Panc1 (cell line): ENCODE data around the gene CCDC107. TPM values are rescaled to one million over a fixed set of nuclear protein-coding genes. Genes with fewer than 3 reads are reported as not detected.

Source experiments
- ATAC-seq: fragments of 200-7000 bp; cut with Tn5 transposase; 2 replicates; pipeline ENCODE4 v1.9.1; 2020; ENCODE audit warnings: mild to moderate bottlenecking, moderate library complexity
- BruUV-seq: library from RNA; stranded (reverse); fragments of 400-500 nt; replicated peaks from 2 replicates; lab custom pipeline; 2021; lab: Mats Ljungman, UMichigan
- CTCF ChIA-PET: fragments of 300-600 bp; sonication (Branson Sonifier 250); formaldehyde crosslinking; loops from one replicate; lab custom pipeline; 2022; ENCODE audit warnings: antibody characterized with exemption; lab: Charles Lee
- POLR2A ChIA-PET: fragments of 300-600 bp; sonication (Branson Sonifier 250); formaldehyde crosslinking; loops from one replicate; lab custom pipeline; 2022; ENCODE audit warnings: antibody characterized with exemption; lab: Charles Lee
- DNase-seq: peaks from one replicate; pipeline ENCODE4 v3.0.0-alpha.2; 2010; ENCODE audit warnings: low read depth, low spot score
- H3K27ac ChIP-seq: 2 replicates; pipeline ENCODE4 v1.5.1; 2011; ENCODE audit warnings: mild to moderate bottlenecking, low read length, inconsistent platforms
- H3K27me3 ChIP-seq: fragments of 200-500 bp; sonication (Bioruptor generic); 2 replicates; pipeline ENCODE4 v1.6.0; 2014; ENCODE audit warnings: low read length, inconsistent platforms; ENCODE audit not compliant: control insufficient read depth, insufficient read depth
- H3K36me3 ChIP-seq: fragments of 200-500 bp; sonication (Bioruptor generic); 2 replicates; pipeline ENCODE4 v1.5.1; 2014; ENCODE audit warnings: inconsistent platforms, mild to moderate bottlenecking, low read length, moderate library complexity; ENCODE audit not compliant: control insufficient read depth, insufficient read depth
- H3K4me1 ChIP-seq: 2 replicates; pipeline ENCODE4 v1.5.1; 2011; ENCODE audit warnings: inconsistent platforms, mild to moderate bottlenecking, low read length, moderate library complexity; ENCODE audit not compliant: control insufficient read depth, insufficient read depth
- H3K4me3 ChIP-seq, 2 experiments: 2 replicates each; pipeline ENCODE4 v1.5.1; 2011 to 2012; ENCODE audit warnings: low read depth in 2 of 2, low read length in 2 of 2, mild to moderate bottlenecking in 2 of 2, inconsistent platforms in 1 of 2, moderate library complexity in 1 of 2
- H3K9me3 ChIP-seq: fragments of 200-500 bp; sonication (Bioruptor generic); 2 replicates; pipeline ENCODE4 v1.5.1; 2014; ENCODE audit warnings: low read depth, mild to moderate bottlenecking, inconsistent platforms, low read length, moderate library complexity; ENCODE audit not compliant: control insufficient read depth, insufficient read depth
- POLR2AphosphoS5 ChIP-seq: IDR thresholded peaks from 2 replicates; pipeline ENCODE4 v1.6.1; 2012; ENCODE audit warnings: mild to moderate bottlenecking, low read depth, low read length, moderate library complexity
- SIN3A ChIP-seq: IDR thresholded peaks from 2 replicates; pipeline ENCODE4 v1.6.1; 2012; ENCODE audit warnings: low read depth, mild to moderate bottlenecking, low read length, moderate library complexity, borderline replicate concordance; ENCODE audit not compliant: insufficient read depth
- TCF7L2 ChIP-seq: IDR thresholded peaks from 2 replicates; pipeline ENCODE4 v1.6.1; 2011; ENCODE audit warnings: mild to moderate bottlenecking, low read depth, low read length, inconsistent platforms
- in situ Hi-C: cut with HindIII; loops from 2 replicates; pipeline ENCODE4 v1.10.0; 2016; ENCODE audit warnings: low sequenced_read_pairs, low pct_unique_long_range_greater_than_20kb
- intact Hi-C: fragments of 100-400 bp; cut with micrococcal nuclease; formaldehyde crosslinking; loops from one replicate; pipeline ENCODE4 v1.10.0; 2022; ENCODE audit not compliant: unreplicated experiment
- total RNA-seq: library from RNA; stranded (reverse); gene quantifications from one replicate; pipeline ENCODE4 v1.2.1, GENCODE V29; 2021; ENCODE audit not compliant: unreplicated experiment
- TF ChIP-seq, protein P1 (sequence below), 2 experiments: IDR thresholded peaks; 2 replicates each; pipeline ENCODE4 v1.6.1; 2011 to 2012; ENCODE audit warnings: low read depth in 2 of 2, control low read depth in 1 of 2, low read length in 1 of 2, mild to moderate bottlenecking in 1 of 2, moderate library complexity in 1 of 2; ENCODE audit not compliant: insufficient read depth in 1 of 2
- TF ChIP-seq, protein P2 (sequence below): fragments of 450-650 bp; IDR thresholded peaks from 2 replicates; pipeline ENCODE4 v1.5.1; 2017; ENCODE audit warnings: mild to moderate bottlenecking

The CCDC107 gene
- total RNA-seq, 1 experiment from 2014 or later, result 39.9 TPM

- ChIA-PET CTCF (no interaction called here), POLR2A (interaction anchor here (0.6 kb wide), 1 partner anchor 44 kb away, joined by 4 read pairs; no protein-coding TSS in a partner anchor)
- Histone ChIP-seq H3K4me3 (no peak overlapping the region), H3K36me3 (no peaks in the 10 kb centered on the region), H3K27me3 (no peaks in the 10 kb centered on the region), H3K27ac (no peak overlapping the region), H3K9me3 (no peaks in the 10 kb centered on the region), H3K4me1 (peaks cover 6% of the 10 kb centered on the region)
- in situ Hi-C loops, result no loop called here
- intact Hi-C loops, result loop anchor here (10.0 kb wide), 1 partner anchor 163 kb away; the partner anchor contains the start of genes HINT2 and SPAG8
- ATAC-seq (peak; percentile 44), DNase-seq (no peak)
- TF ChIP-seq TCF7L2 (no peak), POLR2AphosphoS5 (no peak), SIN3A (no peak)
- TF ChIP-seq, protein P1, sequence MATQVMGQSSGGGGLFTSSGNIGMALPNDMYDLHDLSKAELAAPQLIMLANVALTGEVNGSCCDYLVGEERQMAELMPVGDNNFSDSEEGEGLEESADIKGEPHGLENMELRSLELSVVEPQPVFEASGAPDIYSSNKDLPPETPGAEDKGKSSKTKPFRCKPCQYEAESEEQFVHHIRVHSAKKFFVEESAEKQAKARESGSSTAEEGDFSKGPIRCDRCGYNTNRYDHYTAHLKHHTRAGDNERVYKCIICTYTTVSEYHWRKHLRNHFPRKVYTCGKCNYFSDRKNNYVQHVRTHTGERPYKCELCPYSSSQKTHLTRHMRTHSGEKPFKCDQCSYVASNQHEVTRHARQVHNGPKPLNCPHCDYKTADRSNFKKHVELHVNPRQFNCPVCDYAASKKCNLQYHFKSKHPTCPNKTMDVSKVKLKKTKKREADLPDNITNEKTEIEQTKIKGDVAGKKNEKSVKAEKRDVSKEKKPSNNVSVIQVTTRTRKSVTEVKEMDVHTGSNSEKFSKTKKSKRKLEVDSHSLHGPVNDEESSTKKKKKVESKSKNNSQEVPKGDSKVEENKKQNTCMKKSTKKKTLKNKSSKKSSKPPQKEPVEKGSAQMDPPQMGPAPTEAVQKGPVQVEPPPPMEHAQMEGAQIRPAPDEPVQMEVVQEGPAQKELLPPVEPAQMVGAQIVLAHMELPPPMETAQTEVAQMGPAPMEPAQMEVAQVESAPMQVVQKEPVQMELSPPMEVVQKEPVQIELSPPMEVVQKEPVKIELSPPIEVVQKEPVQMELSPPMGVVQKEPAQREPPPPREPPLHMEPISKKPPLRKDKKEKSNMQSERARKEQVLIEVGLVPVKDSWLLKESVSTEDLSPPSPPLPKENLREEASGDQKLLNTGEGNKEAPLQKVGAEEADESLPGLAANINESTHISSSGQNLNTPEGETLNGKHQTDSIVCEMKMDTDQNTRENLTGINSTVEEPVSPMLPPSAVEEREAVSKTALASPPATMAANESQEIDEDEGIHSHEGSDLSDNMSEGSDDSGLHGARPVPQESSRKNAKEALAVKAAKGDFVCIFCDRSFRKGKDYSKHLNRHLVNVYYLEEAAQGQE (IDR thresholded peaks at IDR 0.05; ENCODE audit: insufficient read depth in 1 of 2, low read depth in 2 of 2, low read length in 1 of 2), result no peak
- TF ChIP-seq, protein P2, sequence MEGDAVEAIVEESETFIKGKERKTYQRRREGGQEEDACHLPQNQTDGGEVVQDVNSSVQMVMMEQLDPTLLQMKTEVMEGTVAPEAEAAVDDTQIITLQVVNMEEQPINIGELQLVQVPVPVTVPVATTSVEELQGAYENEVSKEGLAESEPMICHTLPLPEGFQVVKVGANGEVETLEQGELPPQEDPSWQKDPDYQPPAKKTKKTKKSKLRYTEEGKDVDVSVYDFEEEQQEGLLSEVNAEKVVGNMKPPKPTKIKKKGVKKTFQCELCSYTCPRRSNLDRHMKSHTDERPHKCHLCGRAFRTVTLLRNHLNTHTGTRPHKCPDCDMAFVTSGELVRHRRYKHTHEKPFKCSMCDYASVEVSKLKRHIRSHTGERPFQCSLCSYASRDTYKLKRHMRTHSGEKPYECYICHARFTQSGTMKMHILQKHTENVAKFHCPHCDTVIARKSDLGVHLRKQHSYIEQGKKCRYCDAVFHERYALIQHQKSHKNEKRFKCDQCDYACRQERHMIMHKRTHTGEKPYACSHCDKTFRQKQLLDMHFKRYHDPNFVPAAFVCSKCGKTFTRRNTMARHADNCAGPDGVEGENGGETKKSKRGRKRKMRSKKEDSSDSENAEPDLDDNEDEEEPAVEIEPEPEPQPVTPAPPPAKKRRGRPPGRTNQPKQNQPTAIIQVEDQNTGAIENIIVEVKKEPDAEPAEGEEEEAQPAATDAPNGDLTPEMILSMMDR, result no peak
- no TSS peak for BruUV-seq
Measured at GRCh38 chr9:35651956-35652828, 5.9 kb upstream of the CCDC107 start.

DNA sequence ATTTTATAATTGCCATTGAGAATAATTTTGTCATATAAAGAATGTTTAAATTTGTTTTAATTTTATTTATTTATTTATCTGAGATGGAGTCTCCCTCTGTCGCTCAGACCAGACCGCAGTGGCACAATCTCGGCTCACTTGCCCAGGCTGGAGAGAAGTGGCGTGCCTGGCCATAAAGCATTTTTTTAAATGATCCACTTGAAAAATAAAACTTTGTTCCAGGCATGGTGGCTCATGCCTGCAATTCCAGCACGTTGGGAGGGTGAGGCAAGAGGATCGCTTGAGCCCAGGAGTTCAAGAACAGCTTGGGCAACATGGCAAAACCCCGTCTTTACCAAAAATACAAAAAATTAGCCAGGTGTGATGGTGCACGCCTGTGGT lies 5.3 kb upstream of the CCDC107 start:
- no TSS peak for BruUV-seq
- Histone ChIP-seq H3K4me3 (no peak overlapping the region), H3K36me3 (no peaks in the 10 kb centered on the region), H3K27ac (no peak overlapping the region), H3K9me3 (no peaks in the 10 kb centered on the region), H3K27me3 (no peaks in the 10 kb centered on the region), H3K4me1 (peaks cover 3% of the 10 kb centered on the region; the same call in 1 of the 2 replicates)
- ATAC-seq, result no peak
- ChIA-PET POLR2A (no interaction called here), CTCF (no interaction called here)
- no peak for DNase-seq
- intact Hi-C loops, result loop anchor here (10.0 kb wide), 1 partner anchor 162 kb away; the partner anchor contains the start of genes HINT2 and SPAG8
- TF ChIP-seq TCF7L2 (no peak), POLR2AphosphoS5 (no peak), SIN3A (no peak)
- TF ChIP-seq, protein P2, result no peak
- TF ChIP-seq, protein P1 (IDR thresholded peaks at IDR 0.05; ENCODE audit: insufficient read depth in 1 of 2, low read depth in 2 of 2, low read length in 1 of 2), result no peak
- in situ Hi-C loops, result no loop called here
